Stimulated activated CD4-positive, alpha-beta T cell treated with anti-CD3 and anti-CD28 coated beads, Interleukin-4, amount 100 ng/mL, for 48 hours (primary cell): ENCODE measurements around the gene INSIG2.

Source experiments
- DNase-seq, 2 donors: peaks; one replicate each; pipeline ENCODE4 v3.0.0-alpha.2; 2020; ENCODE audit warnings: low read depth in 2 of 2

The INSIG2 gene

GRCh38 chr2:118128826-118129225 lies 40.6 kb downstream of the INSIG2 start:
- no peak for DNase-seq

DNA sequence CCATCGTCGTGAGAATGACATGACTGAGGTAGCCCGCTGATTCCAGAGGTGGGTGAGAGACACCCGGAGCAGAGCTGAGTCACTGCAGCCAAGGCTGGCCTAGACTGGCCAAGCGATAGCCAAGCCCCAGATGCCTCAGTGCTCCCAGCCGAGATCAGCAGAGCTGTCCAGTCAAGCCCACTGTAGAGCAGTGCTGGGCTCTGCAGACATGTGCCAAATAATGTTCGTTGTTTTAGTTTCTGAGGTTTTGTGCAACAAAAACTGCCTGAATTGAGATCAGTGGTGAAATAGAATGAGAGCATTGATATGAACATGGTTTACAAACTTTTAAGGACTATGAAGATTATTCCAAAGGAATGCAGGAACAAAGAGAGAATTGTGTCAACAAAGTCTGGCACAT lies 42.1 kb downstream of the INSIG2 start:
- no peak for DNase-seq

DNA sequence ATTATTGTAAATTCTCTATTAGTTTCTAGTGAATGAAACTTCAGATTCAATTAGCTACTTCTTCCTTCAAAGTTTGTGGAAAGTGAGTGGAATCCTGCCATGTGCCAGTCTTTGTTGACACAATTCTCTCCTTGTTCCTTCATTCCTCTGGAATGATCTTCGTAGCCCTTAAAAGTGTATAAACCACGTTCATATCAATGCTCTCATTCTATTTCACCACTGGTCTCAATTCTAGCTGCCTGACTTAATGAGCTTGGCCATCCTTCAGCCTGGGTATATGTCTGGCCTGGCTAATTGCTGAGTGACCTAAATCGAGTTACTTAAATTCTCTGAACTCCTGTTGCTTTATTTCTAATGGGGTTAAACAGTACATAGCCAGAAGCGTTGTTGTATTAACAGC lies 43.5 kb downstream of the INSIG2 start:
- DNase-seq = no peak

DNA sequence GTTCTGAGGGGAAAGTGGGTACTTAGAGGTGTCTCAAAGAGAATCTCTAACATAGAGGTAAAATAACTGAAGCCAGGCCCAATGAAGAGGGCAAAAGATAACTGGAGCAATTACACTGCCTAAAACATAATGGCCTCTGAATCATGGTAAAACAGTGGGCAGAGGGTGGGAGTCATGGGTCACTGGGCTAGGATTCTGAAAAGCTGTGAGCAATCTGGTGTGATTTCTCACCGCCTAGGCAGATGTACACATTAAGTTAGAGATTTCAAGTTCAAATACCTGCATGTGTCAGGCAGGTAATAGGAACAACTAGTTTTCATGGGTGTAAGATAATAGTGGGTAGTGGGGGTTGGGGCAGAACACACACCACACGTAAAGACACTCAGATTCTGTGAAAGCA lies 45.6 kb downstream of the INSIG2 start:
- DNase-seq = no peak

DNA sequence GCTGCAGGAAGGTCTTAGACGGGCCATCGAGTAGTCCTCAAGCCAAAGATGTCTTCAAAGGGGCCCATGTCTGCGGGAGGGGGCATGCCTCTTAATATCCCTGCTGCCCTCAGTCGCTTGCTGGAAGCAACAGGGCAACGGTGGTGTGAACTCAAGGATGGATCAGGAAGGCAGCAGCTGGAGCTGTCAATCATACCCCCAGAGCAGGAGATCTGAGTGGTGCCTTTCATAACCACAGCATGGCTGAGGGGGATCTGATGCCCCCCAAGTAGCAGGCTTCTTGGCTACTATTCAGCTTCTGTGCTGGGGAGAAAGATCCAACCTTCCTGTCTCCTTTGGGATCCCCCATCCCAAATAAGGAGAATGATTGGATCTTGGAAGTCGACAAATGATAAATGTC lies 46.4 kb downstream of the INSIG2 start:
- DNase-seq = no peak

DNA sequence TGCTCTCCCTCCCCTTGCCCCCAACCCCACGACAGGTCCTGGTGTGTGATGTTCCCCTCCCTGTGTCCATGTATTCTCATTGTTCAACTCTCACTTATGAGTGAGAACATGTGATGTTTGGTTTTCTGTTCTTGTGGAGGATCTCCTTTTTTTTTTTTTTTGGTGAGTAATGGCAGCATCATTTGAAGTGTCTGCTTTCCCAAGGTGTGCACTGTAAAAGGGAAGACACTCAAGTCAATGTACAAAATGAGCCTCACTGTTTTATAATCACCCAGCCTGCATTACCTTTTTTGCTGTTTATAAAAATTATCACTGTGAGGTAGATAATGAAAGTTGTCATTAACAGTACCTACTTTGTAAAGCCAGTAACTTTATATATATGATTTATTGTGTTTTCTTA lies 56.9 kb downstream of the INSIG2 start:
- no peak for DNase-seq

DNA sequence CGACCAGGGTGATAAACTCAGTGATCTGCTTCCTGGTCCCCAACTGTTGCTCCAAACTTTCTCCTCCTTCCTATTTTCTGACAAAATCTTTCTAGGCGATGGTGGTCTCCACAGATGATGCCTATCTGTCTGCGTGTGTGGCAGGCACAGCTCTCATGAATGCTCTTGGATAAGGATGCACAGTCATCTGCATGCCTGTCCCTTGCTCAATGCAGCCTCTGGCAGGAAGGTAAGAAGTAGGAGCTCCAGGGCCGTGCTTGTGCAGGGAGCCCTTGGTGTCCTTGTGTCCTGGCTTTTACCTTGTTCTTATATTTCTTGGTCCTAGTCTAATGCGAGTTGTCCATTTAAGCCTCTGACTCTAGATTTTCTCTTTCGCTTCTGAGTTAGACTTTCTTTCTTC lies 57.5 kb downstream of the INSIG2 start:
- DNase-seq = no peak

- no peak for DNase-seq
Observed at GRCh38 chr2:118146315-118147283, 58.3 kb downstream of the INSIG2 start.

DNA sequence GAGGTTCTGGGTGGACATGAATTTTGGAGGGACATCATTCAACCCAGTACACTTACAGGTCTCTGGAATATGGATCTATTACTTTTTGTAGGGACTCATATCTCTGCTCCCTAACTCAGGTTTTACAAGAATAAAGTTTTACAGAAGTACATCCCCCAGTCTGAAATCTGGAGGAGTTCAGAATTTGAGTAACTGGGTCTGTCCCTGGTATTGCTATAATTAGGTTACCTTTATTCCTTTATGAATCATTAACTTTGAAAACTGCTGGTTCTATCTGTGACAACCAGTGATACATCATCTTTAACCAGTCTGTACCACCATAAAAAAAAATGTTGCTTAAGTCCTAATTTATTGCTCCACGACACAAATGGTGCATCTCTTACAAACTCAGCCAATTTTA lies 59.9 kb downstream of the INSIG2 start:
- no peak for DNase-seq

GRCh38 chr2:118148809-118149208 lies 60.5 kb downstream of the INSIG2 start:
- no peak for DNase-seq

GRCh38 chr2:118150294-118150693 lies 62.0 kb downstream of the INSIG2 start:
- DNase-seq = no peak

DNA sequence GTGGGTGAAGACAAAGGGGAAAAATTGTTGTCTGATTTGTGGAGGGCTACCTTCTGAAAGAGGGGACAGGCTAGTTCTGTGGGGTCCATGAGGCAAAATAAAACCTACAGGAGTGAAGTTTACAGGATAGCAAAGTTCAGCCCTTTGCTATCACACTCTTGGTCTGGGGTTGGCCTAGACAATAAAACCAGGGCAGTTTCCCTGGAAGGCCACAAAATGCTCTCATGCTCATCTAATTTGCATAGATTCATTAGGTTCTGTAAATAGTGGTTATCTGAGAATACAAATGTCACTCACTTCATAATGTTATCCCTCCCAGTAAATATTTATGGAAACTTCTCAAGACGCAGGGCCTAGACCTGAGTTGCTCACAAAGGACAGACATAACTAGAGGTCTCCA lies 63.6 kb downstream of the INSIG2 start:
- DNase-seq = no peak

DNA sequence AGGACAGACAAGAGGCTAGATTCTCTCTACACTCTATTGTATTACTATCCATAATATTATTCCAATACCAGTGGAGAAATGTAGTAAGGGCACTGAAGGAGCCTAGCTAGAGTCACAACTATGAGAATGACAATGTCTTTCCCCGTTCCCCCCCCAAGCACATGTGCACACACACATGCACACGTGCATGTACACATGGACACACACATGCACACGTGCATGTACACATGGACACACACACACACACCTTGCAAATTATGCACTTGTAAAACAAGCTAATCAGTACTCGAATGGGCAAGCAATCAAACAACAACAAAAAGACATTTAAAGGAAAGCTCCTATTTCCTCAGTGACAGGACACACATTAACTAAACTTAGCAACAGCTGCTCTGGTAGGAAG lies 65.2 kb downstream of the INSIG2 start:
- no peak for DNase-seq

- no peak for DNase-seq
Observed at GRCh38 chr2:118154176-118154575, 65.9 kb downstream of the INSIG2 start.
